HepG2 (cell line): ENCODE results near the gene CARMIL1. TPM values are rescaled to one million over a fixed set of nuclear protein-coding genes. Genes with fewer than 3 reads are reported as not detected.
A peak's percentile ranks its signal among the peaks of the same experiment; 100 is the strongest.

Experiments
- ADNP ChIP-seq: sonication (generic); formaldehyde crosslinking; IDR thresholded peaks from 2 replicates; pipeline ENCODE4 v1.4.0; 2020; ENCODE audit warnings: missing genetic modification reagents
- ATAD3A ChIP-seq: sonication (generic); formaldehyde crosslinking; IDR thresholded peaks from 2 replicates; pipeline ENCODE4 v1.4.0; 2020; ENCODE audit warnings: missing genetic modification reagents
- CTCF ChIP-seq: sonication (generic); formaldehyde crosslinking; IDR thresholded peaks from 2 replicates; pipeline ENCODE4 v1.5.0; 2020; ENCODE audit warnings: mild to moderate bottlenecking, missing genetic modification reagents, moderate library complexity
- DMTF1 ChIP-seq: sonication (generic); formaldehyde crosslinking; IDR thresholded peaks from 2 replicates; pipeline ENCODE4 v1.4.0; 2020; ENCODE audit warnings: mild to moderate bottlenecking, missing genetic modification reagents
- DRAP1 ChIP-seq: IDR thresholded peaks from 2 replicates; pipeline ENCODE4 v1.6.1; 2016; ENCODE audit warnings: missing genetic modification reagents, missing compliant biosample characterization
- ETV5 ChIP-seq: IDR thresholded peaks from 2 replicates; pipeline ENCODE4 v1.6.1; 2018; ENCODE audit warnings: missing biosample characterization, missing genetic modification reagents, inconsistent platforms, borderline replicate concordance
- FOSL1 ChIP-seq: sonication (generic); formaldehyde crosslinking; IDR thresholded peaks from 2 replicates; pipeline ENCODE4 v1.9.0; 2021; ENCODE audit warnings: missing genetic modification reagents, borderline replicate concordance
- FOXC1 ChIP-seq: sonication (generic); formaldehyde crosslinking; IDR thresholded peaks from 2 replicates; pipeline ENCODE4 v1.8.0; 2022; ENCODE audit warnings: mild to moderate bottlenecking, missing genetic modification reagents, borderline replicate concordance
- GATA4 ChIP-seq: sonication (generic); IDR thresholded peaks from 2 replicates; pipeline ENCODE4 v1.6.1; 2016; ENCODE audit warnings: antibody characterized with exemption, low read depth, borderline replicate concordance
- GATAD1 ChIP-seq: IDR thresholded peaks from 2 replicates; pipeline ENCODE4 v1.6.1; 2016; ENCODE audit warnings: missing genetic modification reagents, missing compliant biosample characterization
- MEIS1 ChIP-seq: sonication (generic); formaldehyde crosslinking; IDR thresholded peaks from 2 replicates; pipeline ENCODE4 v1.9.0; 2021; ENCODE audit warnings: mild to moderate bottlenecking, missing genetic modification reagents, moderate library complexity, borderline replicate concordance
- MIER2 ChIP-seq: IDR thresholded peaks from 2 replicates; pipeline ENCODE4 v1.6.1; 2016; ENCODE audit warnings: missing biosample characterization, missing genetic modification reagents
- MZF1 ChIP-seq: sonication (generic); formaldehyde crosslinking; IDR thresholded peaks from 2 replicates; pipeline ENCODE4 v1.8.1; 2023; ENCODE audit warnings: mild to moderate bottlenecking, missing genetic modification reagents, borderline replicate concordance
- SMARCE1 ChIP-seq: fragments of 450-650 bp; IDR thresholded peaks from 2 replicates; pipeline ENCODE4 v1.6.1; 2017; ENCODE audit warnings: borderline replicate concordance
- TMF1 ChIP-seq: sonication (generic); formaldehyde crosslinking; IDR thresholded peaks from 2 replicates; pipeline ENCODE4 v1.8.1; 2022; ENCODE audit warnings: low read depth, missing genetic modification reagents
- ZMYM3 ChIP-seq: sonication (generic); formaldehyde crosslinking; IDR thresholded peaks from 2 replicates; pipeline ENCODE4 v1.5.1; 2020; ENCODE audit warnings: mild to moderate bottlenecking, missing genetic modification reagents
- ZMYM4 ChIP-seq: sonication (generic); formaldehyde crosslinking; IDR thresholded peaks from 2 replicates; pipeline ENCODE4 v1.8.1; 2023; ENCODE audit warnings: mild to moderate bottlenecking, missing genetic modification reagents
- ZNF224 ChIP-seq: sonication (generic); formaldehyde crosslinking; IDR thresholded peaks from 2 replicates; pipeline ENCODE4 v1.5.0; 2020; ENCODE audit warnings: mild to moderate bottlenecking, missing genetic modification reagents
- ZNF263 ChIP-seq: sonication (generic); formaldehyde crosslinking; IDR thresholded peaks from 2 replicates; pipeline ENCODE4 v1.4.0; 2020; ENCODE audit warnings: missing genetic modification reagents
- ZNF264 ChIP-seq: sonication (generic); formaldehyde crosslinking; IDR thresholded peaks from 2 replicates; pipeline ENCODE4 v1.4.0; 2020; ENCODE audit warnings: missing genetic modification reagents
- ZNF660 ChIP-seq: sonication (generic); formaldehyde crosslinking; IDR thresholded peaks from 2 replicates; pipeline ENCODE4 v1.5.1; 2020; ENCODE audit warnings: mild to moderate bottlenecking, low read depth, missing genetic modification reagents, borderline replicate concordance
- ZNF672 ChIP-seq: sonication (generic); formaldehyde crosslinking; IDR thresholded peaks from 2 replicates; pipeline ENCODE4 v1.8.1; 2022; ENCODE audit warnings: missing genetic modification reagents
- ZNF687 ChIP-seq: sonication (generic); formaldehyde crosslinking; IDR thresholded peaks from 2 replicates; pipeline ENCODE4 v1.5.1; 2020; ENCODE audit warnings: mild to moderate bottlenecking, missing genetic modification reagents, moderate library complexity
- ZNF839 ChIP-seq: sonication (generic); formaldehyde crosslinking; IDR thresholded peaks from 2 replicates; pipeline ENCODE4 v1.4.0; 2020; ENCODE audit warnings: missing genetic modification reagents, mild to moderate bottlenecking, borderline replicate concordance
- polyA plus RNA-seq, 8 experiments: library from polyadenylated mRNA; depleted of rRNA in 3 of 8; stranded (reverse) in 7 of 8; unstranded in 1 of 8; fragments of >200 nt; fragmentation: Illumina TruSeq in 4 of 8; extraction: Trizol in 4 of 8; gene quantifications; 2 replicates each; pipeline versions ENCODE4 v1.2.1 to v1.2.3, GENCODE V29; 2011 to 2016; ENCODE audit warnings: low read depth in 4 of 8, missing spikeins in 1 of 8, mixed read lengths in 1 of 8; ENCODE audit not compliant: insufficient read depth in 1 of 8
- total RNA-seq, 5 experiments: library from RNA; depleted of rRNA; stranded (reverse); fragments of >200 nt; fragmentation: Illumina TruSeq; extraction: Trizol; gene quantifications; 2 replicates each; pipeline ENCODE4 v1.2.3, GENCODE V29; 2016; ENCODE audit warnings: low read depth in 1 of 5

CARMIL1 gene
- total and polyA plus RNA-seq, 2 of the 13 experiments (the other 11 are each of a cell fraction or from before 2014, with no cell fraction given): 1.8 to 2.6 TPM

GRCh38 chr6:25635886-25636317, 356.7 kb downstream of the CARMIL1 start (continued):
- peak; percentile 41; the same call in 1 of the 2 replicates for TF ChIP-seq MEIS1 (CRISPR knock-in tag)
- TF ChIP-seq ETV5 (CRISPR knock-in tag): peak; percentile 71; the same call in 1 of the 2 replicates
- TF ChIP-seq ADNP (CRISPR knock-in tag): no peak
- peak; percentile 99 for TF ChIP-seq FOSL1 (CRISPR knock-in tag)
- TF ChIP-seq ZNF660 (CRISPR knock-in tag): no peak
- peak; percentile 89 for TF ChIP-seq ZNF264 (CRISPR knock-in tag)
- no peak for TF ChIP-seq DMTF1 (CRISPR knock-in tag)
- TF ChIP-seq ZMYM3: peak; percentile 93
- TF ChIP-seq SMARCE1: no peak
- TF ChIP-seq ATAD3A (CRISPR knock-in tag): no peak
- TF ChIP-seq FOXC1 (CRISPR knock-in tag): no peak
- TF ChIP-seq CTCF (CRISPR knock-in tag): no peak
- peak; percentile 93 for TF ChIP-seq MIER2 (CRISPR knock-in tag)
- peak; percentile 56; the same call in 1 of the 2 replicates for TF ChIP-seq GATA4
- TF ChIP-seq MZF1 (CRISPR knock-in tag): no peak
- no peak for TF ChIP-seq TMF1
- peak; percentile 15; the same call in 1 of the 2 replicates for TF ChIP-seq ZNF687
- no peak for TF ChIP-seq ZNF672 (CRISPR knock-in tag)
- peak; percentile 89 for TF ChIP-seq ZMYM4 (CRISPR knock-in tag)
- TF ChIP-seq ZNF224 (CRISPR knock-in tag): no peak
- TF ChIP-seq GATAD1: peak; percentile 66
- TF ChIP-seq ZNF839: no peak
- no peak; the same call in 1 of the 2 replicates for TF ChIP-seq ZNF263 (CRISPR knock-in tag)
- peak; percentile 51; the same call in 1 of the 2 replicates for TF ChIP-seq DRAP1 (CRISPR knock-in tag)
